HEK293 (cell line): ENCODE results near the gene FYB2.

Experiments used
- YY1 ChIP-seq: fragments of 450-650 bp; formaldehyde crosslinking; IDR thresholded peaks from 2 replicates; pipeline ENCODE4 v1.5.1; 2018; ENCODE audit warnings: missing biosample characterization, missing genetic modification characterization
- ZNF140 ChIP-seq: fragments of 450-650 bp; formaldehyde crosslinking; IDR thresholded peaks from 2 replicates; pipeline ENCODE4 v1.5.1; 2016; ENCODE audit warnings: missing biosample characterization, missing genetic modification characterization
- ZNF623 ChIP-seq: fragments of 450-650 bp; formaldehyde crosslinking; IDR thresholded peaks from 2 replicates; pipeline ENCODE4 v1.5.1; 2016; ENCODE audit warnings: missing biosample characterization, missing genetic modification characterization
- TF ChIP-seq, protein P1 (sequence below): fragments of 450-650 bp; formaldehyde crosslinking; IDR thresholded peaks from 2 replicates; pipeline ENCODE4 v1.5.1; 2017; ENCODE audit warnings: missing biosample characterization, missing genetic modification characterization
- TF ChIP-seq, protein P2 (sequence below): fragments of 450-650 bp; formaldehyde crosslinking; IDR thresholded peaks from 2 replicates; pipeline ENCODE4 v1.5.1; 2016; ENCODE audit warnings: missing biosample characterization, missing genetic modification characterization

DNA sequence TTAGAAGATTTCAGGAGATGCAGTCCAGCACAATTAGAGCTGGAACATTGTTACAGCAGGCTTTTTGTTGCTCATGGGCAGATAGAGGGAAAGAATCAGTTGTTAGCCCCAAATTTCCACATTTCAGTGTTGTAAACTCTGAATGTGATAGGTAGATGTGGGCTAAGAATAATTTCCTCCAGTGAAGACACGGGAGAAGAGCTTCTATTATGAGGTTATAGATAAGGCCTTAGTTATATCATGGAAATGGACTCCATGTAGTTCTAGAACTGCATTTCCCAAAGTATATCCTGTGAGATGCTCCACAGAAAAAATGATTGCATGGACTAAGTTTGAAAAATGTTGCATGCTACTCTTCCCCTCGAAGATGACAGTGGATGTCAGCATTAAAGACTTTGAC is 109.2 kb downstream of the FYB2 start:
- TF ChIP-seq ZNF623 (tag by site-specific recombination) (no peak), YY1 (no peak), ZNF140 (tag by site-specific recombination) (no peak)
- TF ChIP-seq, protein P1, sequence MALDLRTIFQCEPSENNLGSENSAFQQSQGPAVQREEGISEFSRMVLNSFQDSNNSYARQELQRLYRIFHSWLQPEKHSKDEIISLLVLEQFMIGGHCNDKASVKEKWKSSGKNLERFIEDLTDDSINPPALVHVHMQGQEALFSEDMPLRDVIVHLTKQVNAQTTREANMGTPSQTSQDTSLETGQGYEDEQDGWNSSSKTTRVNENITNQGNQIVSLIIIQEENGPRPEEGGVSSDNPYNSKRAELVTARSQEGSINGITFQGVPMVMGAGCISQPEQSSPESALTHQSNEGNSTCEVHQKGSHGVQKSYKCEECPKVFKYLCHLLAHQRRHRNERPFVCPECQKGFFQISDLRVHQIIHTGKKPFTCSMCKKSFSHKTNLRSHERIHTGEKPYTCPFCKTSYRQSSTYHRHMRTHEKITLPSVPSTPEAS = no peak
- TF ChIP-seq, protein P2, sequence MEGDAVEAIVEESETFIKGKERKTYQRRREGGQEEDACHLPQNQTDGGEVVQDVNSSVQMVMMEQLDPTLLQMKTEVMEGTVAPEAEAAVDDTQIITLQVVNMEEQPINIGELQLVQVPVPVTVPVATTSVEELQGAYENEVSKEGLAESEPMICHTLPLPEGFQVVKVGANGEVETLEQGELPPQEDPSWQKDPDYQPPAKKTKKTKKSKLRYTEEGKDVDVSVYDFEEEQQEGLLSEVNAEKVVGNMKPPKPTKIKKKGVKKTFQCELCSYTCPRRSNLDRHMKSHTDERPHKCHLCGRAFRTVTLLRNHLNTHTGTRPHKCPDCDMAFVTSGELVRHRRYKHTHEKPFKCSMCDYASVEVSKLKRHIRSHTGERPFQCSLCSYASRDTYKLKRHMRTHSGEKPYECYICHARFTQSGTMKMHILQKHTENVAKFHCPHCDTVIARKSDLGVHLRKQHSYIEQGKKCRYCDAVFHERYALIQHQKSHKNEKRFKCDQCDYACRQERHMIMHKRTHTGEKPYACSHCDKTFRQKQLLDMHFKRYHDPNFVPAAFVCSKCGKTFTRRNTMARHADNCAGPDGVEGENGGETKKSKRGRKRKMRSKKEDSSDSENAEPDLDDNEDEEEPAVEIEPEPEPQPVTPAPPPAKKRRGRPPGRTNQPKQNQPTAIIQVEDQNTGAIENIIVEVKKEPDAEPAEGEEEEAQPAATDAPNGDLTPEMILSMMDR (tag by site-specific recombination) = no peak
